Kidney tubule cell (primary cell): ENCODE data around the gene KSR1.
A peak's percentile ranks its signal among the peaks of the same experiment; 100 is the strongest.

Experiments
- DNase-seq: peaks from one replicate; pipeline ENCODE4 v3.0.0-alpha.2; 2018; ENCODE audit warnings: low spot score

KSR1 gene

GRCh38 chr17:27569884-27570577, 113.8 kb downstream of the KSR1 start:
- no peak for DNase-seq

- no peak for DNase-seq
These were observed 114.3 kb downstream of the KSR1 start for GRCh38 chr17:27570578-27570914.

GRCh38 chr17:27571563-27572352, 115.5 kb downstream of the KSR1 start:
- no peak for DNase-seq

DNA sequence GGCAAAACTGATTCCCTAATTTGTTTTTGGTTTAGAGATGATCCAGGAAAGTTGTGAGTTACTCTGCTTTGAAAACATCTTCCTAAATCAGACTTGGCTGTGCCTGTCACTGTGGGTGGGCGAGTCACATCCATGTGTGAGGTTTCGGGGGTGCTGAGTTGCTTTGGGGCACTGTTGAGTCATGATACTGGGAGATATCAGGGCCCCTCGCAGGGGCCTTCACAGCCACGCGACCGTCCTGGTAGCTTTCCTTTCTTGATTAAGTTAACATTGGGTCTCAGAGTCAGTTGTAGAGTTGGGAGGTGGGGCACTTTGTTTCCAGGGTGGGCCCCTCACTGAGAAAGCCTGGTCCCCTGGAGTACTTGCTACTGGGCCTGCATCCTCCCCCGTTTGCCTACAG, 116.4 kb downstream of the KSR1 start:
- no peak for DNase-seq

DNA sequence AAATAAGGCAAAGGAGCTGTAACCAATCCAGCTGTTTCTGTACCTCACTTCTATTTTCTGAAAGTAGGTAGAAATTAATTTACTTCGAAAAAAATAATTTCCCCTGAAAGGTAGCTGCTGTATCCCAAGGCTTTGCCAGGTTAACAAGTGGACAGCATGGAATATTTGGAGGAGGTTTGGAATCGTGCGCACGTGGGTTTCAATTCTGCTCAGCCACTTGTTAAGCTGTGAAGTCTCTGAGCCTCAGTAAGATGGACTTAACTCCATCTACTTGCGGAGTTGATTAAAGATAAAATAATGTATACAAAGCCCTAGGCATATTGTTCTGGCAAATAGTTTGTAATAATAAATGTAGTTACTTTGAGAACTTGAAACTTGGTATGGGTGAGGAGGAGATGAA, 117.3 kb downstream of the KSR1 start:
- DNase-seq = no peak

DNA sequence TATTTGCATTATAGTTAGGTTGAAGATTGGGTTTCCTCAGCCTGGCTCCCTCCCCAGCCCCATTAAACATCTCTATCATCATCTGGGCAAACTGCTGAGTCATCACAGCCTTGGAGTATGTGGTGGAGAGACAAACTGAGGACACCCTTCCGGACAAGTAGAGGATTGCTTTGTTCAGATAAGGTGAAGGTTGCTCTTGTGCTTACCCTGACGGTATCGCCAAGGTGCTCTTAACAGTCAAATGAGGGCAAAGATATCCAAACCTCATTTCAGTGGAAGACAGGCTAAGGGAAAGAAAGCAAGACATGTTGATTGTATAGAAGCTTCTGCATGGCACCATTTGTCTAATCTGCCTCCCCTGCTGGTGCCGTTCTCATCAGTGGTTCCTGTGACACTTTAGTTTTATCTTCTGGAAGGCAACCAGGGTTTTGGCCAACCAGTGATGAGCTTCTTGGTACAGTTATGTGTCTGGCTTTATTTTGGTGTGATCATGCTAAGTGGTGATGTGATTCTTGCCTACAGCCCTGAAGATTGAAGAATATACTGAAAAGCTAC, 117.8 kb downstream of the KSR1 start:
- DNase-seq = no peak

GRCh38 chr17:27575096-27575911, 119.1 kb downstream of the KSR1 start:
- no peak for DNase-seq

DNA sequence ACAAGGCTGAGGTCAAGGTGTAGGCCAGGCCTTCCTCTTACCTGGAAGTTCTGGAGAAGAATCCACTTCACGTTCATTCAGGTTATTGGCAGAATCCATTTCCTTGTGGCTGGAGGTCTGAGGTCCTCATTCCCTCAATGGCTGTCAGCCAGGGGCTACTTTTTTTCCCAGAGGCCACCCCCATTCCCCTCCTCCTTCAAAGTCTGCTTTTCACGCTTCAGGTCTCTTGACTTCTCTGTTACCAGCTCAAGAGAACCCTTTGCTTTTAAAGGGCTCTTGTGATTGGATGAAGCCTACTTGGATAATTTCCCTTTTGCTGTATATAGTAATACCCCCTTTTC, 119.6 kb downstream of the KSR1 start:
- no peak for DNase-seq

GRCh38 chr17:27576477-27577083, 120.3 kb downstream of the KSR1 start:
- no peak for DNase-seq

- DNase-seq = peak; percentile 65
These were observed 121.0 kb downstream of the KSR1 start for GRCh38 chr17:27577121-27577761.

DNA sequence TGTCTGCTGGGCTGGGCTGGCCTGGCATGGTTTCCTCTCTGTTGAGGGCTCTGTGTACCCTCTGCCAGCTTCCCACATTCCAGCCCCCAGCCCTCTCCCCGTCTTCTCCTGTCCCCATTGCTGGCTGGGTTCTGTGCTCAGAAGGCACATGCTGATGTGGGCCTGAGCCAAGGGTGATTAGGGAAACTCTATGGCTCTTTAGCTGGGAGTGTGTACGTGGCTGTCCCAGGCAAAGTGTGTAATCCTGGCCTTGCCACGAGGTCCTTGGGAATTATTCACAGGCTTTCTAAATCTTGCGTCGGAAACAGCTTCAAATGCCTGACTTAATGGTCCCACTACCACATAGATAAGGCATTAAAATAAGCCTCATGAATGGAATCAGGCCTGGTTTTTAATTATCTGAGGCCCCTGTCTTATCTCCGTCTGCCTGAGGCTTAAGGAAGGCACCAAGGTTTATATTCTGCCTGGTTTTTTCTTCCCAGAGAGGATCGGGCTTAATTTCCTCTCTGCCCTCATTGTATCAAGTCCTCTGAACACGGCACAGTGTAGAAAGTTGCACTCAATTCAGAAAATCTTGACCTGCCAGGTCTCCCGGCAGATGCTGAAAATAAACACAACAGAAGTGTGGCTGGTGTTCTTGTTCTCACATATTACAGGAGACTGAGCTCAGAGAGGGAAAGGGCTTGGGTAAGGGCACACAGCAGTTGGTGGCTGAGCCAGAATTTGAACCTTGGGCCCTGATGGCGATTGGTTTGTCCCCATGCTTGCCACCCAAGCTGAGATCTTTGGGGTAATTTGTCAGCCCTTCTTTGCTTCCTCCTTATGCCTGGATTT, 121.9 kb downstream of the KSR1 start:
- DNase-seq = no peak

GRCh38 chr17:27578718-27579085, 122.5 kb downstream of the KSR1 start:
- DNase-seq = peak; percentile 47

DNA sequence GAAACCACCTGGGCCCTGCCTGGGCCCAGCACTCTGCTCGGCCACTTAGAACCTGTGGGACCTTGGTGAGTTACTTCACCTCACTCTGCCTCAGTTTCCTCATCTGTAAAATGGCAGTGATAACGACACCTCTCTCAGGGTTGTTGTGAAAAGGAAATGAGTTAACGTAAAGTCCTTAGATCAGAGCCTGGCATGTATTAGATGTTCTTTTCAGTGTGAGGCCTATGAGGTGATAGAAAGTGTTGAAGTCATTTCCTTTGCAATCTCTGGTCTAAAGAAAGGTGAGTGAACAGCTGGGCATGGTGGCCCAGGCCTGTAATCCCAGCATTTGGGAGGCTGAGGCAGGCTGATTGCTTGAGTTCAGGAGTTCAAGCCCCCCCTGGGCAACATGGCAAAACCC, 123.1 kb downstream of the KSR1 start:
- DNase-seq = no peak

GRCh38 chr17:27579897-27580321, 123.7 kb downstream of the KSR1 start:
- DNase-seq = no peak

DNA sequence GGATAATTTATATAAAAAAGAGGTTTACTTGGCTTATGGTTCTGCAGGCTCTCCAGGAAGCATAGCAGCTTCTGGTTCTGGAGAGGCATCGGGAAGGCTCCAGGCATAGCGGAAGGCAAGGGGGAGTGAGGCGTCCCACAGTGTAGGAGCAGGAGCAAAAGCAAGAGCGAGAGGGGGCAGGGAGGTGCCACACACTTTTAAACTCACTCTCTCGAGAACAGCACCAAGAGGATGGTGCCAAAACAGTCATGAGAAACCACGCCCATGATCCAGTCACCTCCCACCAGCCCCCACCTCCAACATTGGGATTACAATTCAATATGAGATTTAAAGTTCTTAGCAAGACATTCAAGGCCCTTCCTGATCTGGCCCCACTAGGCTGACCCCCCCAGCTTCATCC, 124.8 kb downstream of the KSR1 start:
- no peak for DNase-seq

DNA sequence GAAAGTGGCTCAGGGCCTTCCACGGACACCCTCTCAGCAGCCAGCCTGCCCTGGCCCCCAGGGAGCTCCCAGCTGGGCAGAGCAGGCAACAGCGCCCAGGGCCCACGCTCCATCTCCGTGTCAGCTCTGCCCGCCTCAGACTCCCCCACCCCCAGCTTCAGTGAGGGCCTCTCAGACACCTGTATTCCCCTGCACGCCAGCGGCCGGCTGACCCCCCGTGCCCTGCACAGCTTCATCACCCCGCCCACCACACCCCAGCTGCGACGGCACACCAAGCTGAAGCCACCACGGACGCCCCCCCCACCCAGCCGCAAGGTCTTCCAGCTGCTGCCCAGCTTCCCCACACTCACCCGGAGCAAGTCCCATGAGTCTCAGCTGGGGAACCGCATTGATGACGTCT, 126.4 kb downstream of the KSR1 start:
- no peak for DNase-seq

- DNase-seq = peak; percentile 22
These were observed 129.0 kb downstream of the KSR1 start for GRCh38 chr17:27585153-27585681.

DNA sequence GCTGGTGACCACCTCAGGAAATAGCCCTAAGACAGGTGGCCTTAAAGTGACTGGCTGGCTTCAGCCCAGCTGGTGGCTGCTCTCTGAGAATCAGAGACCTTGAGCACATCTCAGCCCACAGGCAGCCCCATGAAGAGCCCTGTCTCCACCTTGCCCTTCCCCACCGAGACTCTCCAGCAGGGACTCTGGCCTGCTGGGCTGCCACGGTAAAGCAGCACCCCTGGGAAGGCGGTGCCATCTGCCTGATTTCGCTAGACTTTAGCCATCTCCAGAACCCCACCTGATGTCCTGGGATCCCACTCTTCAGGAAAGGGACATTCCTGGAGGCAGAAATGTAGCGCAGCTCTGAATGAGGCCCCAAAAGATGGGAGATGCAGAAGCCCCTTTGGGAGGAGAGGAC, 129.5 kb downstream of the KSR1 start:
- no peak for DNase-seq

- DNase-seq = peak; percentile 33
These were observed 130.0 kb downstream of the KSR1 start for GRCh38 chr17:27586203-27586721.

- no peak for DNase-seq
These were observed 132.1 kb downstream of the KSR1 start for GRCh38 chr17:27588354-27588753.
